Umbilical cord (tissue), 2 donors: Measurements from ENCODE around the gene SOX13. TPM values are rescaled to one million over a fixed set of nuclear protein-coding genes. Genes with fewer than 3 reads are reported as not detected.
A peak's percentile ranks its signal among the peaks of the same experiment; 100 is the strongest.

Experiments used
- DNase-seq: peaks from one replicate; pipeline ENCODE4 v3.0.0-alpha.2; 2015; ENCODE audit warnings: low spot score
- total RNA-seq: library from RNA; depleted of rRNA; stranded (reverse); fragments of >200 nt; gene quantifications from one replicate; pipeline ENCODE4 v1.2.3, GENCODE V29; 2014; ENCODE audit warnings: low replicate concordance; ENCODE audit not compliant: insufficient read depth

The SOX13 gene
- total RNA-seq, 1 donor from 2014 or later = 7.9 TPM

- no peak for DNase-seq
Measured at GRCh38 chr1:204105131-204105515, 32.2 kb downstream of the SOX13 start.

DNA sequence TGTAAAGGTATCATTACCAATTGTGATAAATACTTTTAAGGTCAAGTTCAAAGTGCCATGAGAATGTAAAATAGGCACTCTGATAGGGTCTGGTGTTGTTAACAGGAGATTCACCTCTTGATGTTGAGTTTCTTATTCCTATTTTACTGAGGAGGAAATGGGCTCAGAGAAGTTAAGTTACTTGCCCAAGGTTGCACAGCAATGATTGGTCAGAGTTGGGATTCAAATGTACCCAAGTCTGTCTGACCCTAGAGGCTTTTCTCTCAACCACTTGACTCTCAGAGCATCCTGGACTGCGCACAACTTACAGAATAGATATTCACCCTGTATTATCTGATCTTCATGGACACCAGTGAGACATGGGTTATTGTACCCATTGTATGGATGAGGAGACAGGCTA is 33.9 kb downstream of the SOX13 start:
- DNase-seq = no peak

DNA sequence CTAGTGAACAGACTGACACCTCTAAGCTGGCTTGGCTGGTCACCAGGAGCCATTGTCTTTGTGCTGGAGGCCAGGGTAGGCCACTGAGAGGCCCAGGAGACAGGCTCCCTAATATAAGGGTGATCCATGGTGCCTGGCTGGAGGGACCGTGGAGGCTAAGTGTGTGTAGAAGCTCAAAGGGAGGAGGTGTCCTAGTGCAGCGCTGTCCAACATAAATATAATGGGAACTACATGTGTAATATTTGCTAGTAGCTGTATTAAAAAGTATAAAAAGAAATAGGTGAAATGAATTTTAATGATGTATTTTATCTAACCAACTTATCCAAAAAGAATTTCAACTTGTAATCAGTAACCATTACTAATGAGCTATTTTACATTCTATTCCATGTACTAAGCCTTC is 35.0 kb downstream of the SOX13 start:
- no peak for DNase-seq

- DNase-seq = no peak
Measured at GRCh38 chr1:204108312-204109141, 35.6 kb downstream of the SOX13 start.

DNA sequence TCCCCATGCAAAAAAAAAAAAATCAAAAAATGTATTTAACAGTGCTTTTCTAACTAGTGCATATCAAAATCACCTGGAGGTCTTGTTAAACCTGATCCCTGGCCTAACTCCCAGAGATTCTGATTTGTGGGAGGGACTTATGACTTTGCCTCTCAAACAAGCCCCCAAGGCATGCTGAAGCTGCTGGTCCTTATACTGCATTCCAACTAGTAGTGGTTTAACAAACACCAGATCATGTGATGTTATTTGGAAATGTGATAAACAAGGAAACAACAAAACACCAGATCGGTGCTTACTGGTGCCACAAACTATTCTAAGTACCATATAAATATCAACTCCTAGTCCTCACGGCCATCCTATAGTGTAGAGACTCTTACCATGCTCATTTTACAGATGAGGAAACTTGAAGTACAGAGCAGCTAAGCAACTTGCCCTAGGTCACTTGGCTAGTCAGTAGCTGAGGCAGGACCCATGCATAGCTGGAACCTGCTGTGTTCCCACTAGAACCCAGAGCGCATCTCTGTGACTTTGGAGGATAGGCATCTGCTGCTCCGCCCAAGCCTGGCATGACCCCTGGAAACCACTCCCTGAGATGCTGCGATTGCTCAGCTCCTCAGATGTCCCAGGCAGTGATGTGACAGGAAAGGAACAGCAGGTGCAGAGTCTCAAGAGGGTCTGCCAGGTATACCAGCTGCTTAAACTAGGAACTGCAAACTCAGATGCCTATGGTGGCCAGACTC is 38.1 kb downstream of the SOX13 start:
- no peak for DNase-seq

GRCh38 chr1:204112876-204113730 is 40.2 kb downstream of the SOX13 start:
- no peak for DNase-seq

DNA sequence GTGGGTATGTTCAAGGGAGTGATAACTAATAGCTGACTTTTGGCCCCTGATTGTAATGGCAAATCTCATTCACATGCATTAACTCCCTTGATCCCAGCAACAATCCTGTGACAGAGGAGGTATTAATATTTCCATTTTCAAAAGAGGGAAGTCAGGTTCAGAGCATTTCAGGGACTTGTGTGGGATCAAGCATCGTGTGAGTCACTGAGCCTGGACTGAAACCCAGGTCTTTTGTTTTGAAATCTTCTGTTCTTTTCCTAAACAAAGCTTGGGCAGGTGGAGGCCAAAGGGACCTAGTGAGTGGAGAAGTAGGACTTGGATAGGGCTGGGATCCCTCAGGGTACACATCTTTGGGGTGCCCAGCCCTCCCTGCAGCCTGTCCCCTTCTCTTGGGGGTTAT is 41.0 kb downstream of the SOX13 start:
- no peak for DNase-seq

DNA sequence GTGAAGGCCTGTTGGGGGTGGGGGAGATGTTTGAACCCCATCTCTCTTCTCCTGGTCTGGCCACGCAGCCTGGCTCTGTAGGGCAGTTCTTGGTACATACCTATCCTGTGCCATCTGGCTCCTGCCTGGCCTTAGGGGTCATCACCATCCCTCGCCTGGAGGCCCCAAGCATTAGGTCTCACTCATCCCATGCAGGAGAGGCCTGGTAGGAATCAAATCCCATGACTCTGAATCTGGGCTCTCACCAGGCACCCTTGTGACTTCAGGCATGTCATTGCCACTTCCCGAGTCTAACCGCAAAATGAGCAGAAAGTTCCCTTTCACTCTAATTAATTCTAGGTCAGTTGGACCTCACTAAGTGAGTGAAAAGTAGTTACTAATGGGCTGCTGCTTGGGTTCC is 41.7 kb downstream of the SOX13 start:
- no peak for DNase-seq

- DNase-seq = no peak
Measured at GRCh38 chr1:204115116-204115515, 42.2 kb downstream of the SOX13 start.

DNA sequence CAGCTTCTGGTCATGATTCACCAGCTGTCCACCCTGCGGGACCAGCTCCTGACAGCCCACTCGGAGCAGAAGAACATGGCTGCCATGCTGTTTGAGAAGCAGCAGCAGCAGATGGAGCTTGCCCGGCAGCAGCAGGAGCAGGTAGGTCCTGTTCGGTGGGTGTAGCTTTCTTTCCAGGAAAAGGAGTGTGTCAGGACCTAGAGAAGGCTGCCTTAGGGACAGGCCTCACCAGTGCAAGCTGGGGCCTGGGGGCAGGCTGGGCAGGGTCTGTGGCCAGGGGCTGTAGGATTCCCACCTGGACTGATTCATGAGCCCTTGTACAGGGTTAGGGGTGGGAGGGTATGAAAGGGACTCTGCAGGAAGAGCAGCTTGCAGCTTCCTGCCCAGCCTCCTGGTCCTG is 43.6 kb downstream of the SOX13 start:
- no peak for DNase-seq

DNA sequence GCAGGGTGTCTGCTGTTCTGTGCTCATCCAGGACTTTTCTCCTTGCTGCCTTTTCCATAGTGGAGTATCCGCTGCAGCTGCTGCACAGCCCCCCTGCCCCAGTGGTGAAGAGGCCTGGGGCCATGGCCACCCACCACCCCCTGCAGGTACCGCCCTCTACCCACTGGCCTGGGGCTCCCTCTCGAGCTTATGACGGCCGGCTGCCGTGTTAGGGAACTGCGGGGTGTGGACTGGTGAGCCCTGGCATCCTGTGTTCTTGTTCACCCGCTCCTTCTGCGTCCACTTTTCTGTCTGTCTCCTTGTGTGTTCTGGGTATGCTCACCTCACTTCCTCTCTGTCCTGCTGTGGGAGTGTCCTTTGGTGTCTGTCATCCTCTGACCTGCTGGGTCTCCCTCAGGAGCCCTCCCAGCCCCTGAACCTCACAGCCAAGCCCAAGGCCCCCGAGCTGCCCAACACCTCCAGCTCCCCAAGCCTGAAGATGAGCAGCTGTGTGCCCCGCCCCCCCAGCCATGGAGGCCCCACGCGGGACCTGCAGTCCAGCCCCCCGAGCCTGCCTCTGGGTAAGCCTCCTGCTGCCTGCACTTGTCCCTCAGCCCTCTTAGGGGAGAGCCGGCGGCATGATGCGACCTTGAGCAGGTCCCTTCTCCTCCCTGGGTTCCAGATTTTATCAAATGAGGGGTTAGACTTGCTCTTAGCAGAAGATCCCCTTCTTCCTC is 49.1 kb downstream of the SOX13 start:
- DNase-seq = no peak

- no peak for DNase-seq
Measured at GRCh38 chr1:204123376-204123775, 50.5 kb downstream of the SOX13 start.

- no peak for DNase-seq
Measured at GRCh38 chr1:204124639-204125038, 51.7 kb downstream of the SOX13 start.

DNA sequence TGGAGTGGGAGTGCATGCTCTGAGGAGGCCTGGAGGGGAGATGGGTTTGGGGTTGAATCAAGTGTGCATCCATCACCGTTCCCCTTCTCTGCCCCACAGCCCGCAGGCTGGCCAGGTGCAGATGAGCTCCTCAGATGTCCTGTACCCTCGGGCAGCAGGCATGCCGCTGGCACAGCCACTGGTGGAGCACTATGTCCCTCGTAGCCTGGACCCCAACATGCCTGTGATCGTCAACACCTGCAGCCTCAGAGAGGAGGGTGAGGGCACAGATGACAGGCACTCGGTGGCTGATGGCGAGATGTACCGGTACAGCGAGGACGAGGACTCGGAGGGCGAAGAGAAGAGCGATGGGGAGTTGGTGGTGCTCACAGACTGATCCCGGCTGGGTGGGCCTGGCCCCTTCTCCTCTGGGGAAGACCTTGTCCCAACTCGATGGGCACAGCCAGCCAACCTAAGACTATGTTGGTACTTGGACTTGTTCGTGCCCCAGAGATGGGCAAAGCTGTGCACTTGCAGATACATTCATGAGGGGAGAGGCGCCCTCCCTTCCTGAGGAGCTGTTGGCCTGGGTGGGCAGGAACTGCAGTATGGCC is 52.9 kb downstream of the SOX13 start:
- no peak for DNase-seq

DNA sequence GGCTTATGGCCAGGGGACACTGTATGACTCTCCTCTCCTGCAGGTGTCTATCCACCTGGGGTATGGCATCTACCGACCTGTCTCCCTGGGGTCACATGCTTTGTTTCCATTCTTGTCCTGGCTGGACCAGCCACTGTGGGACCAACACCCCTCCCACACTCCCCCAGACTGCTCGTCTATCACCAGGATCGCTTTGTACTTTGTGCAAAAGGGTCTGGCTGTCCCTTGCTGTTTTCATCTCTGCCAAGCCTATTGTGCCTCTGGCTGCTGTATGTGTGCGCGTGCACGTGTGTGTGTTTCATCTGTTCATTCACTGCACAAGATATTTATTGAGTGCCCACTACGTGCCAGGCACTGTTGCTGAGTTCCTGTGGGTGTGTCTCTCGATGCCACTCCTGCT is 53.5 kb downstream of the SOX13 start:
- DNase-seq = no peak

DNA sequence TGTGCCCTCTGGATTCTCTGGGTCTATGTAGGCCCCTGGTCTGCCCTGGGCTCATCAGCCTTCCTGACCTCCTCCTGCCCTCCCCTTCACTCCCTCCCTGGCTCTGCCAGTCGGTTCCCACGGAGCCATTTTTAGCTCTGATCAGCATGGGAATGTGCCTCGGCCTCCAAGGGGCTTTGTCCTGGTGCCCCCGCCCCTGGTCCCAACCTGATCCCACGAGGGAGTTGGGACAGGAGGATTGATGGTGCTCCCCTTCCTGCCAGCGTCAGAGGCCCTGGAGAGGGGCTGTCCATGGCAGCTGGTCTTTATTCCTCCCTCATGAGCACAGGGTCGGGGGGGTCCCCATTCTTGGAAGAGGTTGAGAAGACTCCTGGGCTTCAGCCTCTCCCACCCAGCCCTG is 54.0 kb downstream of the SOX13 start:
- no peak for DNase-seq

GRCh38 chr1:204127597-204128242 is 54.8 kb downstream of the SOX13 start:
- peak; percentile 59 for DNase-seq

DNA sequence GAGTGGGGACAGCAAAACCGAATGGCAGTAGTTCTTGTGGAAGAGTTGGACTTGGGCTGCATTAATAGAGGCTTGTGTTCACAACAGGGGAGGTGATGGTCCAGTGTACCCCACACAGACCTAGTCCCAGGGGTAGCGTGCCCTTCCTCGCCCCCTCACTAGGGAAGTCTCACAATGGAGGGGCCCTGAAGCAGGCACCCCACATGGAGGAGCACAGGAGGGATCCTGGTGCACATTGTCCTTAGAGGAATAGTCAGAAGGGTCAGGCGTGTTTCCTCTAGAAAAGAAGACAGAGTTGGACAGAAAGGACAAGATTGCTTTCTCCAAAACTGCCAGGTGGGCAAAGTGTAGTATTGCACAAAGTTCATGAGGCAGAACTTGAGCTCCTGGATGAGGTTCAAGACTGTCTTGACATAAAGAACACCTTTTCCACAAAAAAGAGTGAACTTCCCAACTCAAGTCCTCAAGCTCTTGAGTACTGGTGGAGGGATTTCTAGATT is 55.6 kb downstream of the SOX13 start:
- no peak for DNase-seq

DNA sequence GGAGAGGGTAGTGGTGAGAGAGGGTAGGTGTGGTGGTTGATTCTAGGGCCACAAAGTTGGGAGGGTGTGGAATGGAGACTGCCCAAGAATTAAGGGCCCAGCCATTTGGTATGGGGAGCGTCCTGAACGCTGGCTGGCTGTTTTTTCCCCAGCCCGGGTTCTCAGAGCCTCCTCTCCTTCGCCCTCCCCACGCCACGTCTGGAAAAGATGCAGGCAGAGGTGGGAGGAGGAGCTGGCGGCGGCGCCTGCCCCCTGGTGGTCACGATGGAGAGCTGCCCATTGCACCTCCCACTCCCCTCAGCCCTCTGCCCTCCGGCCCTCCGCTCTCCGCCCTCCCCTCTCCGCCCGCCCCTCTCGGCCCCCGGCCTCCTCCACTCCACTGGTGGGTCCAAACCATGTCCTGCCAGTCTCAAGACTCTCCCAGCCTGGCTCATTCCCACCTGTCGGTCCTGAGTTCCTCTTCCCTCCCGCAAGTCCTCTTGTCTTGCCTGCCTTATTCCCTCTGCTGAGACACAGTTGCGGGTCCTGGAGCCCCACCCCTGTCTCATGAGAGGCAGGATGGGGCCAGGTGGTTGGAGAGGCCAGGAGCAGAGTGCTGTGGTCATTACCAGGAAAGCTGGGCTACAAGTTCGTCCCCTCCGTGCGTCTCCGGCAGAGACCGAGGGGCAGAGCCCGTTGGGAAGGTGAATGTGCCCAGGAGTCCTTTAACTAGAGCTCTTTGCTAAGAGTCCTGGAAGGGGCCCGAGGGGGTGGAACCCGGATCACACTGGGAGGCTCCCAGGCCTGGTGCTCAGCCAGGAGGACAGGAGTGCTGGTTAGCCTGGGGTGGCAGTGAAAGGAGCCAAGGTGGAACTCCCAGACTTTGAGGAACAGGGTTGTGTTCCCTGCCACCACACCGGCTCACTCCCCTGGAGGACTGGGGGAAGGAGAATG is 56.3 kb downstream of the SOX13 start:
- DNase-seq = peak; percentile 78
